ENCODE measurements around the gene C1orf115.

DNA sequence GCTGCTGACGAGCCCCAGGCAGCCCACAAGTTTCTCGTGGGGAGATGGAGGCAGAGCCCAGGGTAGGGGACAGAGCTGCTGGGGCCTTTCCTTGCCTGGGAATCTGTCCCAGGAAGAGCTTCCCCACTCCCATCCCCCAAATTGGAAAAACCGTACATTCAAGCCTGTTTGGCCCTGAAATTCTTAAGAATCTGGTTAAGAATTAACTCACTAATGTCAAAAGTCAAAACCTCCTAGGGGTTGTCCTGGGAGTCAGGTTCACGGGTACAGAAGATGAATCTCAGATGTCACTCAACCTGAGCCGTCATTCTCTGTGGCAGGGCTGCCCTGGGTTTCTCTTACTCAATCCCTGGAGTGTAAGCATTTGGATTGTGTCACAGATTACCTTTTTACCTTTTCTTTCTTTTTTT, 8.4 kb downstream of the C1orf115 start:
- TF ChIP-seq, protein P1, sequence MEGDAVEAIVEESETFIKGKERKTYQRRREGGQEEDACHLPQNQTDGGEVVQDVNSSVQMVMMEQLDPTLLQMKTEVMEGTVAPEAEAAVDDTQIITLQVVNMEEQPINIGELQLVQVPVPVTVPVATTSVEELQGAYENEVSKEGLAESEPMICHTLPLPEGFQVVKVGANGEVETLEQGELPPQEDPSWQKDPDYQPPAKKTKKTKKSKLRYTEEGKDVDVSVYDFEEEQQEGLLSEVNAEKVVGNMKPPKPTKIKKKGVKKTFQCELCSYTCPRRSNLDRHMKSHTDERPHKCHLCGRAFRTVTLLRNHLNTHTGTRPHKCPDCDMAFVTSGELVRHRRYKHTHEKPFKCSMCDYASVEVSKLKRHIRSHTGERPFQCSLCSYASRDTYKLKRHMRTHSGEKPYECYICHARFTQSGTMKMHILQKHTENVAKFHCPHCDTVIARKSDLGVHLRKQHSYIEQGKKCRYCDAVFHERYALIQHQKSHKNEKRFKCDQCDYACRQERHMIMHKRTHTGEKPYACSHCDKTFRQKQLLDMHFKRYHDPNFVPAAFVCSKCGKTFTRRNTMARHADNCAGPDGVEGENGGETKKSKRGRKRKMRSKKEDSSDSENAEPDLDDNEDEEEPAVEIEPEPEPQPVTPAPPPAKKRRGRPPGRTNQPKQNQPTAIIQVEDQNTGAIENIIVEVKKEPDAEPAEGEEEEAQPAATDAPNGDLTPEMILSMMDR (IDR thresholded peaks at IDR 0.05; ENCODE audit: insufficient read depth, low read length, poor library complexity, severe bottlenecking), result no peak
- TF ChIP-seq EZH2phosphoT487 (conservative IDR thresholded peaks at IDR 0.05; ENCODE audit: low read length), result no peak
